Activated T-cell treated with anti-CD3 and anti-CD28 coated beads for 24 hours (primary cell): ENCODE results near the gene LY6G6C.

ENCODE experiments used
- DNase-seq: peaks from one replicate; pipeline ENCODE4 v3.0.0-alpha.2; 2020; ENCODE audit warnings: low read depth

The LY6G6C gene

GRCh38 chr6:31705931-31706330 is 15.6 kb downstream of the LY6G6C start:
- no peak for DNase-seq

GRCh38 chr6:31702819-31703716 is 18.5 kb downstream of the LY6G6C start, which contains the start of gene ABHD16A:
ABHD16A (minus strand) TSS chr6:31703324; CDS start chr6:31703281, 43 bp downstream.
- peak; percentile 96 for DNase-seq

- DNase-seq, result peak; percentile 18
Observed at GRCh38 chr6:31702405-31702818, 19.1 kb downstream of the LY6G6C start.

- DNase-seq, result no peak
Observed at GRCh38 chr6:31701666-31702404, 19.7 kb downstream of the LY6G6C start.

- no peak for DNase-seq
Observed at GRCh38 chr6:31700740-31701401, 20.7 kb downstream of the LY6G6C start.

GRCh38 chr6:31697555-31697954 is 24.0 kb downstream of the LY6G6C start:
- no peak for DNase-seq

GRCh38 chr6:31693535-31693934 is 28.0 kb downstream of the LY6G6C start:
- DNase-seq, result no peak

- no peak for DNase-seq
Observed at GRCh38 chr6:31692886-31693285, 28.7 kb downstream of the LY6G6C start.

GRCh38 chr6:31692353-31692752 is 29.2 kb downstream of the LY6G6C start:
- no peak for DNase-seq

GRCh38 chr6:31691564-31692108 is 29.9 kb downstream of the LY6G6C start:
- no peak for DNase-seq

- DNase-seq, result no peak
Observed at GRCh38 chr6:31691078-31691463, 30.5 kb downstream of the LY6G6C start.

- DNase-seq, result no peak
Observed at GRCh38 chr6:31690231-31691077, 31.1 kb downstream of the LY6G6C start.

GRCh38 chr6:31689249-31690110 is 32.1 kb downstream of the LY6G6C start:
- DNase-seq, result no peak

GRCh38 chr6:31687860-31688693 is 33.5 kb downstream of the LY6G6C start:
- no peak for DNase-seq

GRCh38 chr6:31687321-31687720 is 34.2 kb downstream of the LY6G6C start:
- DNase-seq, result no peak

- DNase-seq, result no peak
Observed at GRCh38 chr6:31686483-31686882, 35.1 kb downstream of the LY6G6C start.

- DNase-seq, result no peak
Observed at GRCh38 chr6:31683591-31683990, 38.0 kb downstream of the LY6G6C start.

GRCh38 chr6:31681135-31681671 is 40.3 kb downstream of the LY6G6C start:
- DNase-seq, result no peak
